Effector memory CD8-positive, alpha-beta T cell (primary cell): Measurements from ENCODE around the gene PDE1C.

Experiments used
- ATAC-seq: fragments of 150-1000 bp; cut with Tn5 transposase; replicated peaks from 2 replicates; pipeline ENCODE4 v1.10.0; 2021; ENCODE audit warnings: mild to moderate bottlenecking, moderate library complexity
- DNase-seq, 3 experiments: peaks; one replicate each; pipeline ENCODE4 v3.0.0; 2021
- H3K27ac Mint-ChIP-seq, 2 donors: one replicate each; pipeline ENCODE4 v1.8.0; 2022; ENCODE audit warnings: mild to moderate bottlenecking in 2 of 2, mixed read lengths in 2 of 2, moderate library complexity in 2 of 2
- H3K27me3 Mint-ChIP-seq, 2 donors: one replicate each; pipeline ENCODE4 v1.8.0; 2022; ENCODE audit warnings: mixed read lengths in 2 of 2
- H3K36me3 Mint-ChIP-seq: one replicate; pipeline ENCODE4 v1.8.0; 2022; ENCODE audit warnings: mild to moderate bottlenecking, moderate library complexity, mixed read lengths; ENCODE audit not compliant: insufficient read depth
- H3K4me1 Mint-ChIP-seq, 2 donors: one replicate each; pipeline ENCODE4 v1.8.0; 2022; ENCODE audit warnings: low read depth in 2 of 2, mixed read lengths in 2 of 2
- H3K4me3 Mint-ChIP-seq, 2 donors: one replicate each; pipeline ENCODE4 v1.8.0; 2022; ENCODE audit warnings: mild to moderate bottlenecking in 2 of 2, mixed read lengths in 2 of 2, moderate library complexity in 2 of 2
- H3K9me3 Mint-ChIP-seq, 2 donors: one replicate each; pipeline ENCODE4 v1.8.0; 2022; ENCODE audit warnings: mixed read lengths in 2 of 2

PDE1C gene

GRCh38 chr7:31894308-31894707, 175.9 kb downstream of the PDE1C start:
- Mint-ChIP-seq H3K27me3 (no peaks in the 10 kb centered on the region), H3K4me3 (no peak overlapping the region), H3K9me3 (peaks cover 6 to 19% of the 10 kb centered on the region in 2 donors), H3K4me1 (no peaks in the 10 kb centered on the region), H3K36me3 (no peaks in the 10 kb centered on the region), H3K27ac (no peak overlapping the region)
- no peak for DNase-seq
- ATAC-seq = no peak

DNA sequence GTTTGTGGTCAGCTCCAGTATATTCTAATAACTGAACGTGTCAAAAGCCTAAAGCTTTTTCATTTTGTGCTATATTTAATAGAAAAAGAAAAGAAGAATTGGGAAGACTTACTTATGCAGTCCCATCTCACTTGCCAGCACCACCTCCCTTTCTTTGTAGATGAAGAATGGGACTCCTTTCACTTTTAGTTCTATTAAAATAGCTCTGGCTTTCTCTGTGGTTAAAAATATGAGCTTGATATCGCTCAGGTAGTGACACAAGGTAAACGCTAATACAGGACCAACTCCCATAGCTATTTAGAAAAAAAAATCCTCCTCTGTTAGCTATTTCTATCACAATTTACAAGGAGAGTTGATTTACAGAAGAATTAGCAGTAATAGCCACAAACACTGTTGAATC, 176.8 kb downstream of the PDE1C start:
- peaks cover 6 to 19% of the 10 kb centered on the region in 2 donors for H3K9me3 Mint-ChIP-seq
- H3K36me3 Mint-ChIP-seq = no peaks in the 10 kb centered on the region
- no peak overlapping the region for H3K4me3 Mint-ChIP-seq
- no peaks in the 10 kb centered on the region for H3K27me3 Mint-ChIP-seq
- H3K4me1 Mint-ChIP-seq = no peaks in the 10 kb centered on the region
- ATAC-seq = no peak
- no peak for DNase-seq
- H3K27ac Mint-ChIP-seq = no peak overlapping the region

- ATAC-seq = no peak
- H3K9me3 Mint-ChIP-seq = peaks cover 4 to 19% of the 10 kb centered on the region in 2 donors
- H3K27ac Mint-ChIP-seq = no peak overlapping the region
- no peaks in the 10 kb centered on the region for H3K27me3 Mint-ChIP-seq
- H3K36me3 Mint-ChIP-seq = no peaks in the 10 kb centered on the region
- DNase-seq = no peak
- no peak overlapping the region for H3K4me3 Mint-ChIP-seq
- H3K4me1 Mint-ChIP-seq = no peaks in the 10 kb centered on the region
These were observed 177.9 kb downstream of the PDE1C start for GRCh38 chr7:31892099-31892829.

DNA sequence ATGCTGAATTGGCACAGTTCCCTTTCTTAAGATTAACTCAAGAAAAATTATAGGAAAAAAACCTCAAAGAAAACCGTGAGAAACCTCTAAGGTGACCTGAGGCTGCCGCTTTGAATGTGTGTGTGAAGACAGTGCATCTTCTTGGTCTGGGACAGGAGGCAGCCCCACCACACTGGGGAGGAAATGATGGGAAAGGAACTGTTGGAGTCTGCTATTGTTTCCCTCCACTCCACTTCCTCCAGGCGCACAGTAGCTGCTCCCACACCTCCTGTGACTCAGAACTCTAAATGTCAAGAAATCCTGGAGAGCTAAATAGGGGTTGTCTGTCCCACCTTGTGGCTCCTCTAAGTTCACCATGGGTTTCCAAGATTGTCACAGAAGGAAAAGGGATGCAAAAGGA, 179.4 kb downstream of the PDE1C start:
- DNase-seq = no peak
- H3K36me3 Mint-ChIP-seq = no peaks in the 10 kb centered on the region
- no peak overlapping the region for H3K27ac Mint-ChIP-seq
- H3K27me3 Mint-ChIP-seq = no peaks in the 10 kb centered on the region
- peaks cover 8 to 28% of the 10 kb centered on the region in 2 donors for H3K9me3 Mint-ChIP-seq
- no peak for ATAC-seq
- no peak overlapping the region for H3K4me3 Mint-ChIP-seq
- no peaks in the 10 kb centered on the region for H3K4me1 Mint-ChIP-seq

GRCh38 chr7:31890198-31890597, 180.0 kb downstream of the PDE1C start:
- Mint-ChIP-seq H3K27ac (no peak overlapping the region), H3K9me3 (peaks cover 8 to 24% of the 10 kb centered on the region in 2 donors), H3K36me3 (no peaks in the 10 kb centered on the region), H3K4me1 (no peaks in the 10 kb centered on the region), H3K4me3 (no peak overlapping the region), H3K27me3 (no peaks in the 10 kb centered on the region)
- DNase-seq (no peak), ATAC-seq (no peak)

DNA sequence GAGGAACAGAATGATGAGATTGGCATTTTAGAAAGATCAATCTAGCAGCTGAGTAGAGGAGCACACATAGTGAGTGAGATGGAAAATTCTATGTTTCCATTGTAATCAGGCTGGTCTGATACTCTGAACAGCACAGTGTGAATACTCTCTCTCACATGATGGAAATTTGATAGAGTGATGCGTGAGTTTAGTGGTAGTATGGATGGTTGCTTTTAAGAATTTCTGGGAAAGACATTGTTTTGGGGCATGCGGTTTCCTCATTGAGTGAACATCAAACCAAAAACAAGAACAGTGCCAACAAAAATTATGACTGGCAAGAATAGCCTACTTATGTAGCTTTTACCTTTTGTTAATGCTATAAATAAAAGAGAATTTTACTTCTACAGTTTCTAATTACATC, 183.2 kb downstream of the PDE1C start:
- DNase-seq (no peak), ATAC-seq (no peak)
- no peak overlapping the region for H3K4me3 Mint-ChIP-seq
- H3K27me3 Mint-ChIP-seq = no peaks in the 10 kb centered on the region
- peaks cover 11 to 12% of the 10 kb centered on the region in 2 donors for H3K9me3 Mint-ChIP-seq
- H3K27ac Mint-ChIP-seq = no peak overlapping the region
- no peaks in the 10 kb centered on the region for H3K36me3 Mint-ChIP-seq
- no peaks in the 10 kb centered on the region for H3K4me1 Mint-ChIP-seq

GRCh38 chr7:31885171-31885570, 185.0 kb downstream of the PDE1C start:
- peaks cover 11 to 12% of the 10 kb centered on the region in 2 donors for H3K9me3 Mint-ChIP-seq

DNA sequence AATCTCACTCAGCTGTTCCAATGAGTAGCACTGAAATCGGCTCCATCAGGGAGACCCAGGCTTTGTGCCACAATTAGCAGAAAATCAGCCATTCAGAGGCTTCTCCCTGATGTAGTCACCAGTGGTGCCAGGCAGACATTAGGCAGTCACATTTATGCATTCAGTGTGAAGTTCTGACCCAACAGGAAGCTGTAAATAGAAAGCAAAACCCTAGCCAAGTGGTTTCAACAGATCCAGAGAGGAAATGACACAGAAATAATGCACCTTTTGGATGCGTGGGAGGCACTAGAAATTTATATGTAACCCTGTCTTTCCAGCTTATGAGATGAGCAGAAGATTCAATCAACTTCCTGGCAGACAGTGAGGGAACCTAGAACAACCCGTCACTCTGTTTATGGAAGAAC, 186.4 kb downstream of the PDE1C start:
- no peak for DNase-seq
- H3K9me3 Mint-ChIP-seq = peaks cover 11 to 12% of the 10 kb centered on the region in 2 donors
- H3K27ac Mint-ChIP-seq = no peak overlapping the region
- no peaks in the 10 kb centered on the region for H3K4me1 Mint-ChIP-seq
- no peaks in the 10 kb centered on the region for H3K36me3 Mint-ChIP-seq
- no peak overlapping the region for H3K4me3 Mint-ChIP-seq
- ATAC-seq = no peak
- no peaks in the 10 kb centered on the region for H3K27me3 Mint-ChIP-seq

More at GRCh38 chr7:31885171-31885570, 185.0 kb downstream of the PDE1C start:
- Mint-ChIP-seq H3K27me3 (no peaks in the 10 kb centered on the region), H3K27ac (no peak overlapping the region), H3K4me1 (no peaks in the 10 kb centered on the region), H3K36me3 (no peaks in the 10 kb centered on the region), H3K4me3 (no peak overlapping the region)
- ATAC-seq (no peak), DNase-seq (no peak)

DNA sequence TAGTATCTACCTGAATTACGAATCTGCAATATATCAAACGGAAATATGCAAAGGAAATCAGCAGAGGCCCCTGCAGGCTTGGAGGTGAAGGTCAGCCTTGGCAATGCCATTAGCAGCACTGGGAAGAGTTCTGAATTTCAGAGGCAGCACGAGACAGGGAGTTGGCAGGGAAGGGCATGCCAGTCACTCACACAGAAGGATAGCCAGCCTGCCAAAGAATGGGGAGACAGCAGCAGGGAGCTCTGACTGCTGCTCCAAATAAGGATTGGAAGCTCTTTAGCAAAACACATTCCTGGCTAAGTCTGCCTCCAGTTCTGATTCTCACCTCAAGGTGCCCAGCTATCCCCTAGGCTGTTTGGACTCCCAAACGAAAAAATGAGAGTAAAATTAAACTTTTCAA, 188.0 kb downstream of the PDE1C start:
- no peaks in the 10 kb centered on the region for H3K27me3 Mint-ChIP-seq
- no peak for ATAC-seq
- H3K4me3 Mint-ChIP-seq = no peak overlapping the region
- H3K27ac Mint-ChIP-seq = no peak overlapping the region
- H3K4me1 Mint-ChIP-seq = no peaks in the 10 kb centered on the region
- H3K9me3 Mint-ChIP-seq = peaks cover 11 to 12% of the 10 kb centered on the region in 2 donors
- H3K36me3 Mint-ChIP-seq = no peaks in the 10 kb centered on the region
- DNase-seq = no peak

GRCh38 chr7:31878875-31879274, 191.3 kb downstream of the PDE1C start:
- no peak for ATAC-seq
- DNase-seq = no peak
- Mint-ChIP-seq H3K4me3 (no peak overlapping the region), H3K27me3 (no peaks in the 10 kb centered on the region), H3K27ac (no peak overlapping the region), H3K4me1 (no peaks in the 10 kb centered on the region), H3K36me3 (no peaks in the 10 kb centered on the region), H3K9me3 (no peaks in the 10 kb centered on the region)

DNA sequence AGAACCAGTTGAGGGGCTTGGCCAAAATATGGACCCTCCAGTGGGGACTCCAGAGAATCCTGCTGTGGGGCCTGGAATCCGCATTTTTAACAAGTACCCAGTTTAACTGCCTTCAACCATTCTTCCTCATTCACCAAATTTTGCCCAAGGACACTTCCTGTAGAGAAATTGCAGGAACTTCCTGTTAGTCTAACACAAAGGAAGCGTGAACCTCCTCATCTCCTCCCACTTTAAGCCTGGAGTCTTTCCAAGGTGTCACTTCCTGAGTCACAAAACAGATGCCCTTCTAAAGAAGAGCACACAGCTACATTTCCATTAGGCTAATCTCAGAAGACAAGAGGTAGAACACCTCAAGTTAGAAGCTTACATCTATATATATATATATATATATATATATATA, 194.8 kb downstream of the PDE1C start:
- H3K4me1 Mint-ChIP-seq = no peaks in the 10 kb centered on the region
- H3K27ac Mint-ChIP-seq = no peak overlapping the region
- no peaks in the 10 kb centered on the region for H3K27me3 Mint-ChIP-seq
- DNase-seq = no peak
- no peaks in the 10 kb centered on the region for H3K36me3 Mint-ChIP-seq
- no peak for ATAC-seq
- no peak overlapping the region for H3K4me3 Mint-ChIP-seq
- peaks cover 5 to 12% of the 10 kb centered on the region in 2 donors for H3K9me3 Mint-ChIP-seq

- Mint-ChIP-seq H3K27me3 (no peaks in the 10 kb centered on the region), H3K36me3 (no peaks in the 10 kb centered on the region), H3K4me1 (no peaks in the 10 kb centered on the region), H3K27ac (no peak overlapping the region), H3K9me3 (peaks cover 5 to 12% of the 10 kb centered on the region in 2 donors), H3K4me3 (no peak overlapping the region)
- DNase-seq (no peak), ATAC-seq (no peak)
These were observed 195.4 kb downstream of the PDE1C start for GRCh38 chr7:31874631-31875386.

DNA sequence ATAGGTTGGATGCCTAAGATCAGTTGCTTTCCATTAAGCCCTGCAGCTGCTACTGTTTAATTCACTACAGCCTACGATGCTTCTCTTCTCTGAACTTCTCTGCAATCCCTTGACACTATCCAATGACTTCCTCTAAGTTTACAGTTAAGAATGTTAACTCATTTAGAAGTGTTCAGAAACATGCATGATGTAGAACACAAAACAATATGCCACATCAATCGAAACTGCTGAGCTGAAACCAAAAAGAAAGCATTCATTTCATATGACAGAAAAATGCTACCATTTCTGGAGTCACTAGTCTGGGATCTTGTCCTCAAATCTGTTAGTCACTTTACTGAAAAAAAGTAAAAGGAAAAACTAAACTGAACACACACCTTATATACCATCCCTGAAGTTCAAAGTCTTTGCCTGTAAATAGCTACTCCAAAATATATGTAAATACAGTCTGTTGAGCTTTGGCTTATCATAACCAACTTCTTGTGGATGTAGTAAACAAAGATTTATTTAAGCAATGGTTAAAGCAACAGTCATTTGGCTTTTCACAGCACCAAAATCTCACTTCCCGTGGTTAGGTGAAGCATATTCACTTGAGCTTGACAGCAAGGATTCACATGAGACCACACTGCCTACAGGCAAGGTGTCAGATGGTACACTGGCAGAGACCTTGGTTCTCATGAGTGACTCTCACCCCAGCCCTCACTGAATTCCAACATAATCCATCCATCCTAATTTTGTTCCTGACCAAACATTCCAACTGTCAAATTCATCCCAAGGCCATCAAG, 196.2 kb downstream of the PDE1C start:
- H3K4me1 Mint-ChIP-seq = no peaks in the 10 kb centered on the region
- H3K4me3 Mint-ChIP-seq = no peak overlapping the region
- no peak overlapping the region for H3K27ac Mint-ChIP-seq
- no peaks in the 10 kb centered on the region for H3K36me3 Mint-ChIP-seq
- H3K27me3 Mint-ChIP-seq = no peaks in the 10 kb centered on the region
- ATAC-seq (no peak), DNase-seq (no peak)
- H3K9me3 Mint-ChIP-seq = peaks cover 5 to 12% of the 10 kb centered on the region in 2 donors
